H1 (cell line): ENCODE results near the gene KCNMB1. TPM values are rescaled to one million over a fixed set of nuclear protein-coding genes. Genes with fewer than 3 reads are reported as not detected.

Experiments
- CTCF ChIA-PET: fragments of 300-600 bp; sonication (Branson Sonifier 250); formaldehyde crosslinking; loops from one replicate; lab custom pipeline; 2021; ENCODE audit not compliant: partially characterized antibody; lab: Charles Lee
- POLR2A ChIA-PET: fragments of 300-600 bp; sonication (Branson Sonifier 250); formaldehyde crosslinking; loops from one replicate; lab custom pipeline; 2021; ENCODE audit warnings: inconsistent platforms; ENCODE audit not compliant: partially characterized antibody; lab: Charles Lee
- DNase-seq, 2 experiments: peaks; one replicate each; pipeline versions ENCODE4 v3.0.0 to v3.0.0-alpha.2; 2010 to 2022; ENCODE audit warnings: low spot score in 2 of 2, low read depth in 1 of 2, mixed read lengths in 1 of 2
- FAIRE-seq: peaks from 2 replicates; lab custom pipeline; 2011; peaks lifted over from hg19 to GRCh38; lab: Jason Lieb, UNC
- H2AFZ ChIP-seq: 2 replicates; pipeline ENCODE4 v1.8.1; 2012; ENCODE audit warnings: low read length, inconsistent platforms
- H2AK5ac ChIP-seq: 2 replicates; pipeline ENCODE4 v1.6.1; 2013; ENCODE audit warnings: low read depth, low read length
- H2BK120ac ChIP-seq: replicated peaks from 2 replicates; pipeline ENCODE3; 2013; ENCODE audit warnings: low read depth, low read length, inconsistent platforms
- H2BK12ac ChIP-seq: 2 replicates; pipeline ENCODE4 v1.6.1; 2013; ENCODE audit warnings: low read depth, low read length
- H2BK15ac ChIP-seq: 2 replicates; pipeline ENCODE4 v1.6.1; 2013; ENCODE audit warnings: low read length
- H2BK20ac ChIP-seq: 2 replicates; pipeline ENCODE4 v1.6.1; 2013; ENCODE audit warnings: low read length
- H2BK5ac ChIP-seq: 2 replicates; pipeline ENCODE4 v1.6.1; 2013; ENCODE audit warnings: low read depth, low read length
- H3K14ac ChIP-seq: 2 replicates; pipeline ENCODE4 v1.6.1; 2013; ENCODE audit warnings: inconsistent platforms; ENCODE audit not compliant: insufficient read length
- H3K18ac ChIP-seq: 2 replicates; pipeline ENCODE4 v1.6.1; 2013; ENCODE audit warnings: low read length; ENCODE audit errors: extremely low read depth
- H3K23ac ChIP-seq: 2 replicates; pipeline ENCODE4 v1.6.1; 2013; ENCODE audit warnings: inconsistent platforms; ENCODE audit not compliant: insufficient read length
- H3K23me2 ChIP-seq: 2 replicates; pipeline ENCODE4 v1.6.1; 2013; ENCODE audit warnings: low read depth, low read length
- H3K27ac ChIP-seq: 2 replicates; pipeline ENCODE4 v1.6.1; 2011; ENCODE audit warnings: low read depth, low read length, inconsistent platforms
- H3K27me3 ChIP-seq, 4 experiments: replicated peaks in 1 of 4; 1 replicate in 1 of 4; 2 replicates in 3 of 4; pipeline versions ENCODE4 v1.6.1 to v1.8.1; 2011 to 2013; ENCODE audit warnings: low read length in 3 of 4, mild to moderate bottlenecking in 3 of 4, inconsistent platforms in 2 of 4, mixed read lengths in 2 of 4, moderate library complexity in 1 of 4; ENCODE audit not compliant: control insufficient read depth in 3 of 4, insufficient read depth in 3 of 4; ENCODE audit errors: extremely low read depth in 1 of 4
- H3K36me3 ChIP-seq, 4 experiments: 2 replicates each; pipeline versions ENCODE4 v1.6.1 to v1.8.1; 2011 to 2013; ENCODE audit warnings: mild to moderate bottlenecking in 4 of 4, low read length in 3 of 4, moderate library complexity in 2 of 4, control low read depth in 1 of 4, inconsistent platforms in 1 of 4; ENCODE audit not compliant: insufficient read depth in 4 of 4, control insufficient read depth in 2 of 4
- H3K4ac ChIP-seq: replicated peaks from 2 replicates; pipeline ENCODE3; 2013; ENCODE audit warnings: low read length, low read depth, mixed read lengths, inconsistent platforms; ENCODE audit not compliant: insufficient read length
- H3K4me1 ChIP-seq, 4 experiments: replicated peaks in 1 of 4; 1 replicate in 1 of 4; 2 replicates in 3 of 4; pipeline versions ENCODE4 v1.6.1 to v1.8.1; 2011 to 2013; ENCODE audit warnings: low read length in 3 of 4, inconsistent platforms in 2 of 4, mixed read lengths in 1 of 4; ENCODE audit not compliant: insufficient read depth in 4 of 4, control insufficient read depth in 3 of 4
- H3K4me2 ChIP-seq, 2 experiments: 2 replicates each; pipeline versions ENCODE4 v1.6.1 to v1.8.1; 2011 to 2013; ENCODE audit warnings: low read depth in 2 of 2, low read length in 2 of 2, control low read depth in 1 of 2, inconsistent platforms in 1 of 2, mild to moderate bottlenecking in 1 of 2; ENCODE audit not compliant: insufficient read depth in 1 of 2
- H3K4me3 ChIP-seq, 4 experiments: fragments of 200-600, 300-600 bp in 1 of 4; sonication (generic), shearing (Covaris generic), sonication (Bioruptor Twin) in 1 of 4; 2 replicates each; pipeline versions ENCODE4 v1.5.1 to v1.8.1; 2011 to 2016; ENCODE audit warnings: low read length in 4 of 4, low read depth in 3 of 4, control low read depth in 2 of 4, inconsistent platforms in 2 of 4, mild to moderate bottlenecking in 2 of 4, mixed read lengths in 1 of 4, moderate library complexity in 1 of 4; ENCODE audit not compliant: insufficient read depth in 2 of 4; ENCODE audit errors: extremely low read depth in 1 of 4
- H3K56ac ChIP-seq: replicated peaks from 2 replicates; pipeline ENCODE3; 2013; ENCODE audit warnings: low read depth, mild to moderate bottlenecking, mixed read lengths, low read length, inconsistent platforms; ENCODE audit not compliant: insufficient read length
- H3K79me1 ChIP-seq: 2 replicates; pipeline ENCODE4 v1.6.1; 2013; ENCODE audit warnings: low read depth, low read length, control low read depth
- H3K79me2 ChIP-seq, 2 experiments: 2 replicates each; pipeline versions ENCODE4 v1.6.1 to v1.8.1; 2012 to 2013; ENCODE audit warnings: low read length in 2 of 2, mild to moderate bottlenecking in 2 of 2, inconsistent platforms in 1 of 2; ENCODE audit not compliant: insufficient read depth in 2 of 2, control insufficient read depth in 1 of 2
- H3K9ac ChIP-seq, 4 experiments: replicated peaks in 1 of 4; 1 replicate in 1 of 4; 2 replicates in 3 of 4; pipeline versions ENCODE4 v1.6.1 to v1.8.1; 2011 to 2013; ENCODE audit warnings: low read depth in 3 of 4, low read length in 3 of 4, control low read depth in 2 of 4, mild to moderate bottlenecking in 2 of 4, moderate library complexity in 2 of 4, inconsistent platforms in 1 of 4; ENCODE audit errors: extremely low read depth in 1 of 4
- H3K9me3 ChIP-seq, 2 experiments: 2 replicates each; pipeline versions ENCODE4 v1.6.1 to v1.8.1; 2012 to 2013; ENCODE audit warnings: mild to moderate bottlenecking in 2 of 2, moderate library complexity in 2 of 2, control low read depth in 1 of 2, inconsistent platforms in 1 of 2, low read depth in 1 of 2, low read length in 1 of 2, mixed read lengths in 1 of 2; ENCODE audit not compliant: insufficient read depth in 2 of 2
- H4K20me1 ChIP-seq, 2 experiments: replicated peaks in 1 of 2; 2 replicates each; pipeline versions ENCODE3 to v1.8.1; 2011 to 2013; ENCODE audit warnings: inconsistent platforms in 2 of 2, low read length in 2 of 2, mild to moderate bottlenecking in 1 of 2; ENCODE audit not compliant: insufficient read depth in 2 of 2, control insufficient read depth in 1 of 2
- H4K5ac ChIP-seq: 2 replicates; pipeline ENCODE4 v1.6.1; 2013; ENCODE audit warnings: low read length, low read depth, mixed read lengths, inconsistent platforms; ENCODE audit not compliant: insufficient read length
- H4K8ac ChIP-seq: 2 replicates; pipeline ENCODE4 v1.8.0; 2013; ENCODE audit warnings: mild to moderate bottlenecking, moderate library complexity, low read length, inconsistent platforms; ENCODE audit not compliant: insufficient read depth; ENCODE audit errors: extremely low read depth
- H4K91ac ChIP-seq: replicated peaks from 2 replicates; pipeline ENCODE3; 2013; ENCODE audit warnings: low read length, mixed read lengths, inconsistent platforms; ENCODE audit not compliant: insufficient read length
- CEBPB ChIP-seq: IDR thresholded peaks from 2 replicates; pipeline ENCODE4 v1.6.1; 2012; ENCODE audit warnings: low read depth, low read length
- TEAD4 ChIP-seq: IDR thresholded peaks from 2 replicates; pipeline ENCODE4 v1.6.1; 2012; ENCODE audit warnings: low read depth, low read length, inconsistent platforms, mixed read lengths
- WGBS, 2 experiments: shearing (Covaris generic) in 1 of 2; methylation state at CpG; one replicate each; pipeline versions ENCODE4 v1.1.6 to v1.1.7; 2013 to 2015; ENCODE audit warnings: low lambda C conversion rate in 2 of 2, mixed read lengths in 2 of 2, inconsistent platforms in 1 of 2, low coverage in 1 of 2, missing lambda C conversion rate in 1 of 2; ENCODE audit not compliant: insufficient replicate concordance in 2 of 2, insufficient coverage in 1 of 2, insufficient read length in 1 of 2; ENCODE audit errors: extremely low coverage in 1 of 2, missing lambda C conversion rate in 1 of 2; 5-methylcytosine and 5-hydroxymethylcytosine counted together
- polyA plus RNA-seq, 7 experiments: library from polyadenylated mRNA; depleted of rRNA in 3 of 7; stranded (reverse) in 5 of 7; unstranded in 2 of 7; fragments of >200 nt in 5 of 7; fragments of 200-250 nt in 2 of 7; gene quantifications; 1 replicate in 5 of 7; 2 replicates in 1 of 7; 4 replicates in 1 of 7; pipeline versions ENCODE4 v1.2.1 to v1.2.3, GENCODE V29; 2011 to 2013; ENCODE audit warnings: missing spikeins in 2 of 7, mixed read lengths in 2 of 7
- total RNA-seq: library from RNA; stranded (reverse); fragmentation: NEBNext Ultra II Directional; extraction: Animal tissue kit (Norgen Biotek cat#: 25700); gene quantifications from 2 replicates; pipeline ENCODE4 v1.2.1, GENCODE V29; 2021

KCNMB1 gene
- total and polyA plus RNA-seq, 2 of the 8 experiments (the other 6 are each of a cell fraction or from before 2014, with no cell fraction given), result 0.08 to 0.19 TPM

GRCh38 chr5:170407062-170407461 is 17.9 kb upstream of the KCNMB1 start:
- ChIA-PET CTCF (interaction anchor here (0.6 to 11.1 kb wide), 9 partner anchors 14 to 213 kb away, joined by 3 to 93 read pairs (median 16); no protein-coding TSS in a partner anchor), POLR2A (interaction anchor here (1.2 kb wide), 1 partner anchor 60 kb away, joined by 3 read pairs; no protein-coding TSS in a partner anchor)
- H3K23ac ChIP-seq, result no peak overlapping the region
- H3K9ac ChIP-seq, result no peak overlapping the region
- H3K27me3 ChIP-seq, result no peaks in the 10 kb centered on the region
- DNase-seq (no peak), FAIRE-seq (no peak)
- H3K56ac ChIP-seq, result no peak overlapping the region
- H4K91ac ChIP-seq, result no peak overlapping the region
- no peak overlapping the region for H3K27ac ChIP-seq
- H3K36me3 ChIP-seq, result no peaks in the 10 kb centered on the region
- no peak overlapping the region for H4K8ac ChIP-seq
- H2BK120ac ChIP-seq, result no peak overlapping the region
- H2BK5ac ChIP-seq, result no peak overlapping the region
- H3K9me3 ChIP-seq, result peaks cover 0 to 3% of the 10 kb centered on the region in 2 experiments; a peak in 1 of 4 replicates
- H3K23me2 ChIP-seq, result no peaks in the 10 kb centered on the region
- H3K18ac ChIP-seq, result no peak overlapping the region; the same call in 1 of the 2 replicates
- no peak overlapping the region for H4K5ac ChIP-seq
- no peak overlapping the region for H3K4ac ChIP-seq
- no peak overlapping the region for H3K4me3 ChIP-seq
- H3K4me2 ChIP-seq, result no peak overlapping the region
- no peaks in the 10 kb centered on the region for H3K79me2 ChIP-seq
- no peak overlapping the region for H2BK12ac ChIP-seq
- TF ChIP-seq TEAD4, result no peak
- TF ChIP-seq CEBPB, result peak; percentile 57
- H3K4me1 ChIP-seq, result peaks cover 10 to 17% (median 13%) of the 10 kb centered on the region in 4 experiments; a peak in 6 of 7 replicates
- H2AK5ac ChIP-seq, result no peak overlapping the region
- no peak overlapping the region for H2BK20ac ChIP-seq
- no peaks in the 10 kb centered on the region for H3K79me1 ChIP-seq
- no peak overlapping the region for H2BK15ac ChIP-seq
- 91% methylated on average over 6 of the region's 6 CpGs; no CpG with 5 or more reads in 1 of the 2 experiments for WGBS, 2 experiments
- H2AFZ ChIP-seq, result no peak overlapping the region
- no peaks in the 10 kb centered on the region for H4K20me1 ChIP-seq
- H3K14ac ChIP-seq, result no peak overlapping the region
